GM12891 (cell line): ENCODE data around the gene INPP5B.

Experiments
- PAX5 ChIP-seq: IDR thresholded peaks from 2 replicates; pipeline ENCODE4 v1.6.1; 2011; ENCODE audit warnings: low read length, moderate library complexity, mild to moderate bottlenecking; ENCODE audit not compliant: insufficient read depth, severe bottlenecking
- POLR2A ChIP-seq: IDR thresholded peaks from 2 replicates; pipeline ENCODE4 v1.6.1; 2011; ENCODE audit warnings: low read depth, low read length, control low read depth
- POLR2AphosphoS5 ChIP-seq: IDR thresholded peaks from 2 replicates; pipeline ENCODE4 v1.6.1; 2011; ENCODE audit warnings: low read depth, low read length, control low read depth
- POU2F2 ChIP-seq: IDR thresholded peaks from 2 replicates; pipeline ENCODE4 v1.6.1; 2011; ENCODE audit warnings: low read depth, mild to moderate bottlenecking, control low read depth, low read length, moderate library complexity
- SPI1 ChIP-seq: IDR thresholded peaks from 2 replicates; pipeline ENCODE4 v1.6.1; 2011; ENCODE audit warnings: low read depth, low read length, control low read depth
- TAF1 ChIP-seq: IDR thresholded peaks from 2 replicates; pipeline ENCODE4 v1.6.1; 2011; ENCODE audit warnings: low read depth, low read length, control low read depth

DNA sequence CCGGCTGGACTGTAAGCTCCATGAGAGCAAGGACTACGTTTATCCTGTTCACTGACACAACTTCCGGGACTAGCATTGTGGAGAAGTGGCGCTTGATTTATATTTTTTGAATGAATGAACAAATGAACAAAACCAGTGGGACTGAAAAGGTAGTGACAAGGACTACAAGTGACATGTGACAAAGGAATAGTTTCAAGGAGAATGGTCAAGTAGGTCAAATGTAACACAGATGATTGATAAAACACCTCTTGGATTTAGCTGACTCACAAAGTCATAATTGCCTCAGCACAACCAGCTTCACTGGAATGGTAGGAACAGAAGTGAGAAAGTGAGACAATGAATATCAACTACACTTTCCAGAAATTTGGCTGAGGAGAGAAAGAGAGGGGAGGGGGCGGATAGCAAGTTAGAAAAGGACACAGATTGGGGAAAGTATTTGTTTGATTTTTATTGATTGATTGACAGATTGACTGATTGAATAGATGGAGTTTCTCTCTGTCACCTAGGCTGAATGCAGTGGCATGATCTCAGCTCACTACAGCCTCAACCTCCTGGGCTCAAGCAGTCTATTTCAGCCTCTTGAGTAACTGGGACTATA is 101.7 kb downstream of the INPP5B start:
- no peak for TF ChIP-seq PAX5
- TF ChIP-seq POLR2AphosphoS5, result no peak
- TF ChIP-seq POLR2A, result no peak
- TF ChIP-seq TAF1, result no peak
- TF ChIP-seq SPI1, result no peak
- no peak for TF ChIP-seq POU2F2
